A549 (cell line): ENCODE results near the gene FLACC1.

Source experiments
- BHLHE40 ChIP-seq: IDR thresholded peaks from 2 replicates; pipeline ENCODE4 v1.6.1; 2012; ENCODE audit warnings: low read depth, low read length, inconsistent platforms
- CHD2 ChIP-seq: fragments of 150-350 bp; IDR thresholded peaks from 2 replicates; pipeline ENCODE4 v1.6.1; 2014; ENCODE audit warnings: low read length; ENCODE audit not compliant: partially characterized antibody
- EHMT2 ChIP-seq: fragments of 200-600 bp; sonication (generic); IDR thresholded peaks from 2 replicates; pipeline ENCODE4 v1.6.1; 2016; ENCODE audit warnings: antibody characterized with exemption, low read depth, mild to moderate bottlenecking, moderate library complexity
- EP300 ChIP-seq, 2 experiments: fragments of >200 bp; sonication (Bioruptor Twin); formaldehyde crosslinking; IDR thresholded peaks; 2 replicates in 1 of 2; 3 replicates in 1 of 2; pipeline ENCODE4 v1.6.1; 2016 to 2017
- ESRRA ChIP-seq: fragments of 150-350 bp; IDR thresholded peaks from 2 replicates; pipeline ENCODE4 v1.6.1; 2014; ENCODE audit warnings: mild to moderate bottlenecking, low read length, borderline replicate concordance
- HDAC2 ChIP-seq: fragments of 200-600 bp; sonication (generic); IDR thresholded peaks from 2 replicates; pipeline ENCODE4 v1.6.1; 2016
- JUN ChIP-seq, 2 experiments: fragments of >200 bp; sonication (Bioruptor Twin); formaldehyde crosslinking; IDR thresholded peaks; 2 replicates in 1 of 2; 3 replicates in 1 of 2; pipeline ENCODE4 v1.6.1; 2016 to 2017
- MYC ChIP-seq: IDR thresholded peaks from 2 replicates; pipeline ENCODE4 v1.6.1; 2012; ENCODE audit warnings: mild to moderate bottlenecking, inconsistent platforms, low read length, improper control_type of control experiment, borderline replicate concordance
- POLR2A ChIP-seq: IDR thresholded peaks from 2 replicates; pipeline ENCODE4 v1.6.1; 2012; ENCODE audit warnings: mild to moderate bottlenecking, low read length
- RAD21 ChIP-seq, 2 experiments: fragments of >200 bp in 1 of 2; sonication (Bioruptor Twin) in 1 of 2; formaldehyde crosslinking in 1 of 2; IDR thresholded peaks in 1 of 2; conservative IDR thresholded peaks in 1 of 2; 2 replicates in 1 of 2; 3 replicates in 1 of 2; pipeline ENCODE4 v1.6.1; 2012 to 2018; ENCODE audit warnings: inconsistent platforms in 1 of 2
- RFX5 ChIP-seq: fragments of 450-650 bp; IDR thresholded peaks from 2 replicates; pipeline ENCODE4 v1.7.1; 2014; ENCODE audit warnings: antibody characterized with exemption, mild to moderate bottlenecking, moderate library complexity
- TF ChIP-seq, protein P1 (sequence below): fragments of >200 bp; sonication (Bioruptor Twin); formaldehyde crosslinking; IDR thresholded peaks from 3 replicates; pipeline ENCODE4 v1.5.1; 2016
- TF ChIP-seq, protein P2 (sequence below): fragments of 200-600 bp; sonication (generic); IDR thresholded peaks from 2 replicates; pipeline ENCODE4 v1.6.1; 2016; ENCODE audit warnings: antibody characterized with exemption, mild to moderate bottlenecking, moderate library complexity
- TF ChIP-seq, protein P3 (sequence below): fragments of 450-650 bp; IDR thresholded peaks from 2 replicates; pipeline ENCODE4 v1.6.1; 2014; ENCODE audit warnings: antibody characterized with exemption

DNA sequence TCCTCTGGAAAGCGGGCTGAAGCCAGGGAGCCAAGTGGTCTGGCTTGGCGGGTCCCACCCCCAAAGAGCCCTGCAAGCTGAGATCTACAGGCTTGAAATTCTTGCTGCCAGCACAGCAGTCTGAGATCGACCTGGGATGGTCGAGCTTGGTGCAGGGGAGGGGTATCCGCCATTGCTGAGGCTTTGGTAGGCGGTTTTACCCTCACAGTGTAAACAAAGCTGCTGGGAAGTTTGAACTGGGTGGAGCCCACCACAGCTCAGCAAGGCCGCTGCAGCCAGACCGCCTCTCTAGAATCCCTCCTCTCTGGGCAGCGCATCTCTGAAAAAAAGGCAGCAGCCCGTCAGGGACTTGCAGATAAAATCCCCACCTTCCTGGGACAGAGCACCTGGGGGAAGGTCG is 12.6 kb upstream of the FLACC1 start:
- TF ChIP-seq, protein P1, sequence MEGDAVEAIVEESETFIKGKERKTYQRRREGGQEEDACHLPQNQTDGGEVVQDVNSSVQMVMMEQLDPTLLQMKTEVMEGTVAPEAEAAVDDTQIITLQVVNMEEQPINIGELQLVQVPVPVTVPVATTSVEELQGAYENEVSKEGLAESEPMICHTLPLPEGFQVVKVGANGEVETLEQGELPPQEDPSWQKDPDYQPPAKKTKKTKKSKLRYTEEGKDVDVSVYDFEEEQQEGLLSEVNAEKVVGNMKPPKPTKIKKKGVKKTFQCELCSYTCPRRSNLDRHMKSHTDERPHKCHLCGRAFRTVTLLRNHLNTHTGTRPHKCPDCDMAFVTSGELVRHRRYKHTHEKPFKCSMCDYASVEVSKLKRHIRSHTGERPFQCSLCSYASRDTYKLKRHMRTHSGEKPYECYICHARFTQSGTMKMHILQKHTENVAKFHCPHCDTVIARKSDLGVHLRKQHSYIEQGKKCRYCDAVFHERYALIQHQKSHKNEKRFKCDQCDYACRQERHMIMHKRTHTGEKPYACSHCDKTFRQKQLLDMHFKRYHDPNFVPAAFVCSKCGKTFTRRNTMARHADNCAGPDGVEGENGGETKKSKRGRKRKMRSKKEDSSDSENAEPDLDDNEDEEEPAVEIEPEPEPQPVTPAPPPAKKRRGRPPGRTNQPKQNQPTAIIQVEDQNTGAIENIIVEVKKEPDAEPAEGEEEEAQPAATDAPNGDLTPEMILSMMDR = no peak
- TF ChIP-seq CHD2 = no peak
- TF ChIP-seq, protein P2, sequence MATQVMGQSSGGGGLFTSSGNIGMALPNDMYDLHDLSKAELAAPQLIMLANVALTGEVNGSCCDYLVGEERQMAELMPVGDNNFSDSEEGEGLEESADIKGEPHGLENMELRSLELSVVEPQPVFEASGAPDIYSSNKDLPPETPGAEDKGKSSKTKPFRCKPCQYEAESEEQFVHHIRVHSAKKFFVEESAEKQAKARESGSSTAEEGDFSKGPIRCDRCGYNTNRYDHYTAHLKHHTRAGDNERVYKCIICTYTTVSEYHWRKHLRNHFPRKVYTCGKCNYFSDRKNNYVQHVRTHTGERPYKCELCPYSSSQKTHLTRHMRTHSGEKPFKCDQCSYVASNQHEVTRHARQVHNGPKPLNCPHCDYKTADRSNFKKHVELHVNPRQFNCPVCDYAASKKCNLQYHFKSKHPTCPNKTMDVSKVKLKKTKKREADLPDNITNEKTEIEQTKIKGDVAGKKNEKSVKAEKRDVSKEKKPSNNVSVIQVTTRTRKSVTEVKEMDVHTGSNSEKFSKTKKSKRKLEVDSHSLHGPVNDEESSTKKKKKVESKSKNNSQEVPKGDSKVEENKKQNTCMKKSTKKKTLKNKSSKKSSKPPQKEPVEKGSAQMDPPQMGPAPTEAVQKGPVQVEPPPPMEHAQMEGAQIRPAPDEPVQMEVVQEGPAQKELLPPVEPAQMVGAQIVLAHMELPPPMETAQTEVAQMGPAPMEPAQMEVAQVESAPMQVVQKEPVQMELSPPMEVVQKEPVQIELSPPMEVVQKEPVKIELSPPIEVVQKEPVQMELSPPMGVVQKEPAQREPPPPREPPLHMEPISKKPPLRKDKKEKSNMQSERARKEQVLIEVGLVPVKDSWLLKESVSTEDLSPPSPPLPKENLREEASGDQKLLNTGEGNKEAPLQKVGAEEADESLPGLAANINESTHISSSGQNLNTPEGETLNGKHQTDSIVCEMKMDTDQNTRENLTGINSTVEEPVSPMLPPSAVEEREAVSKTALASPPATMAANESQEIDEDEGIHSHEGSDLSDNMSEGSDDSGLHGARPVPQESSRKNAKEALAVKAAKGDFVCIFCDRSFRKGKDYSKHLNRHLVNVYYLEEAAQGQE = no peak
- TF ChIP-seq EHMT2 = no peak
- TF ChIP-seq ESRRA = no peak
- no peak for TF ChIP-seq POLR2A
- no peak for TF ChIP-seq HDAC2
- TF ChIP-seq RAD21 (conservative IDR thresholded peaks at IDR 0.05 in 1 of 2, IDR thresholded peaks at IDR 0.05 in 1 of 2) = no peak
- TF ChIP-seq EP300 (IDR thresholded peaks at IDR 0.05) = no peak
- TF ChIP-seq MYC = no peak
- no peak for TF ChIP-seq JUN (IDR thresholded peaks at IDR 0.05)
- TF ChIP-seq, protein P3, sequence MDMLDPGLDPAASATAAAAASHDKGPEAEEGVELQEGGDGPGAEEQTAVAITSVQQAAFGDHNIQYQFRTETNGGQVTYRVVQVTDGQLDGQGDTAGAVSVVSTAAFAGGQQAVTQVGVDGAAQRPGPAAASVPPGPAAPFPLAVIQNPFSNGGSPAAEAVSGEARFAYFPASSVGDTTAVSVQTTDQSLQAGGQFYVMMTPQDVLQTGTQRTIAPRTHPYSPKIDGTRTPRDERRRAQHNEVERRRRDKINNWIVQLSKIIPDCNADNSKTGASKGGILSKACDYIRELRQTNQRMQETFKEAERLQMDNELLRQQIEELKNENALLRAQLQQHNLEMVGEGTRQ = no peak
- no peak for TF ChIP-seq BHLHE40
- TF ChIP-seq RFX5 = no peak
